Measurements from ENCODE around the gene PIEZO1.

DNA sequence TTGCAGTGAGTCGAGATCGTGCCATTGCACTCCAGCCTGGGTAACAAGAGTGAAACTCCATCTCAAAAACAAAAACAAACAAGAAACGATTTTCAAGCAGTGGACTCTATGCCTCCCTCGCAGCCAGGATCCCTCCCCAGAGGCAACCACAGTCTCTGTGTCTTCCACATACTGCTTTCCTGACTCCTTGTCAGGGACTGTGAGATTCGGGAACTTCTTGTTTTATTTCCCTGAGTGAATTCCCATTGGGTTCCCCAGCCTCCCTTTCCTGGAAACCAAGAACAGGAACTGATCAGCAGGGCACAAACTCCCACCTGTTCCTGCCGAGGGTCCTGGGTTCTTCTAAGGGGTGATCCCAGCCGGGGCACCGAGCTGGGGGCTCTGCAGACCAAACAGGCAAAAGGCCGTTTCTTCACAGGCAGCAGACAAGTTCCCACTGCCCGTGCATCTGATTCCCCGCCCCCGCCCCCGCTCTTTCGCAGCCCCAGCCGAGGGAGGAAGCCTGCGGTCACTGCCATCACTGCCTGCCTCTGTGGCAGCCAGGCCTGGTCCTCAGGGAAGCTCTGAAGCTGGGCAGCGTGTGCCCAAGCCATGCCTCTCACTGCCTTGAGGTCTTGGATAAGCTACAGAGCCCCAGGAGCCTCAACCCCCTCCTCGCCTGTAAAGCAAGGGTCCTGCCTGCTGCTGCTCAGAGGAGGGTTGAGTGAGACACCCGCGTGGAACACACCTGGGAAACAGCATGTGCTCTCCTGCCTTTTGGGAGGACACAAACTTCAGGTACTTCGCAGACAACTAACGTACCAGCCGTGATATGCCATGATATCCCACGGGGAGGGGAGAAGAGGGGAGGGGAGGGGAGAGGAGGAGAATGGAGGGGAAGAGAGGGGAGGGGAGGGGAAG, 5.5 kb upstream of the PIEZO1 start:
- TF ChIP-seq, protein P1, sequence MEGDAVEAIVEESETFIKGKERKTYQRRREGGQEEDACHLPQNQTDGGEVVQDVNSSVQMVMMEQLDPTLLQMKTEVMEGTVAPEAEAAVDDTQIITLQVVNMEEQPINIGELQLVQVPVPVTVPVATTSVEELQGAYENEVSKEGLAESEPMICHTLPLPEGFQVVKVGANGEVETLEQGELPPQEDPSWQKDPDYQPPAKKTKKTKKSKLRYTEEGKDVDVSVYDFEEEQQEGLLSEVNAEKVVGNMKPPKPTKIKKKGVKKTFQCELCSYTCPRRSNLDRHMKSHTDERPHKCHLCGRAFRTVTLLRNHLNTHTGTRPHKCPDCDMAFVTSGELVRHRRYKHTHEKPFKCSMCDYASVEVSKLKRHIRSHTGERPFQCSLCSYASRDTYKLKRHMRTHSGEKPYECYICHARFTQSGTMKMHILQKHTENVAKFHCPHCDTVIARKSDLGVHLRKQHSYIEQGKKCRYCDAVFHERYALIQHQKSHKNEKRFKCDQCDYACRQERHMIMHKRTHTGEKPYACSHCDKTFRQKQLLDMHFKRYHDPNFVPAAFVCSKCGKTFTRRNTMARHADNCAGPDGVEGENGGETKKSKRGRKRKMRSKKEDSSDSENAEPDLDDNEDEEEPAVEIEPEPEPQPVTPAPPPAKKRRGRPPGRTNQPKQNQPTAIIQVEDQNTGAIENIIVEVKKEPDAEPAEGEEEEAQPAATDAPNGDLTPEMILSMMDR (IDR thresholded peaks at IDR 0.05): no peak
- TF ChIP-seq POLR2AphosphoS5 (IDR thresholded peaks at IDR 0.05) (no peak), POLR2A (IDR thresholded peaks at IDR 0.05) (no peak)
